ENCODE measurements around the gene RP9.
"Not testable (repeated sequence)": the region's sequence is repeated elsewhere in the genome, so short reads cannot be mapped to it uniquely, and the experiment has no call there.

RP9 gene

GRCh38 chr7:33100770-33101169 is 8.4 kb downstream of the RP9 start:
- no peak for DNase-seq

GRCh38 chr7:33099154-33099940 is 9.9 kb downstream of the RP9 start:
- DNase-seq, result no peak

GRCh38 chr7:33094745-33095275 is 14.4 kb downstream of the RP9 start:
- not testable (repeated sequence) for DNase-seq

- no peak for DNase-seq
Observed at GRCh38 chr7:33093266-33093665, 15.9 kb downstream of the RP9 start.

GRCh38 chr7:33091641-33092191 is 17.5 kb downstream of the RP9 start:
- DNase-seq, result no peak

DNA sequence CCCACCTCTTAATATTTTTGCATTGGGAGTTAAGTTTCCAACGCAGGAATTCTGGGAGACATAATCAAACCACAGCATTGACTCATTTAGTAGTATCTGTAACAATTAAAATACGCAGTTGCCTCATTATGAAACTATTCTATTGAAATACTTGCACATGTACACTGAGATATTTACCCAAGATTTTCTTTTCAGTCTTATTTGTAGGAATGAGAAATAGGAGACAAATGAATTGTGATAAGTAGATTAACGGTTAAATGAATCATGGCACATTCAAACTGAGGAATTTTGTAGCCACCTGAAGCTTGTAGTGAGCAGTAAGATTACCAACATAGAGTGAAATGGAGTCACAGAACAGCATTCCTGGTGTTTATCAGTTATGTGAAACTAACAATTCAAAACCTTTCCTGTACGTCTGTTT is 18.1 kb downstream of the RP9 start:
- DNase-seq, result no peak

DNA sequence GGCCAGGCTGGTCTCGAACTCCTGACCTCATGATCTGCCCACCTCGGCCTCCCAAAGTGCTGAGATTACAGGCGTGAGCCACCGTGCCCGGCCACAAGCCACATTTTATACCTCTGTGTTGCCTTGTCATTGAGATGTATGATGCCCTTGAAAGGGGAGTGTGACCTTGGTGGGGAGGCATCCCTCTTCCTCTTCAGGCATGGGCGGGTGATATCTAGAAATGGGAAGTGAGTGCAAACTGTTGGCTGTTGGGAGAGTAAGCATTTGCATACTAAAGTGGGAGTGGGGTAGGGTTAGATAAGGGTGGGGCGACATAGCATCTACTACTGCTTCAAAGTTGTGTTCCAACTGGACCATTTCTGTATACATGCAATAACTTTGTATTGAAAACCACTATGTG is 20.1 kb downstream of the RP9 start:
- DNase-seq, result no peak

DNA sequence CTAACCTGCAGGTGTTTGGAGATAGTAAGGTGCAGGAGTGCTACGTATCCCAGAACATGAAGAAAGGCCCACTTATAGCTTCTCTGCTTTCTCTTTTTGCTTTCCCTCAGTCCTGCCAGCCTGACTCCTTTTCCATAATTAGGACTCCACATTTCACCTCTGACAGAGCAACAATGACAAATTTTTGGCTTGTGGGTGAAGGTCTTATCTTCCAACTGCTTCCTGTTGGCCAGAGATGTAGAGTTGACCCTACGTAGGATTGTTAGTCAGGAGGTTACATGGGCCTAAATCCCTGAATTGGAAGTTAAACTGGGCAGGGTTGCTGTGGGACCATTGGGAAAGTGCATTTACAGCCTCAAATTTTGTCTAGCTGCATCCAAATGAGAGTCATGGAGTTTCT is 21.3 kb downstream of the RP9 start:
- DNase-seq, result no peak

DNA sequence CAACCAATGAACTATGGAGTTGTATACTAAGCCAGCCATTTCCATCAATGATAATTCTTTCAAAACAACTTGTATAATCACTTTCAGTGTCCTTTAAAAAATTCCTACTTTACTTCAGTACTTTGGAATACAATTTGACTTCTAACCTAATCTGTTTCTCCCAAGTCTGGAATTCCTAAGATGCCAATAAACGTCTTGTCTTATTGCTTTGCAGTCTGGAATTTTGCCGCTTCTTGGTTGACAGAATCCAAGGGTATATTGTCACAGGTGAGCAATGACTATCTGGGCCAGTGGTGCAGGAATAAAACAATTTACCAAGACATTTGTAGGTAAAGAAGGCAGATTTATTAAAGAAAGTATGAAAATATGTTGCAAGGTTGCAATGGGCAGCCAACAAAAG is 21.8 kb downstream of the RP9 start:
- DNase-seq, result no peak

GRCh38 chr7:33079763-33080690 is 29.2 kb downstream of the RP9 start:
- no peak for DNase-seq

DNA sequence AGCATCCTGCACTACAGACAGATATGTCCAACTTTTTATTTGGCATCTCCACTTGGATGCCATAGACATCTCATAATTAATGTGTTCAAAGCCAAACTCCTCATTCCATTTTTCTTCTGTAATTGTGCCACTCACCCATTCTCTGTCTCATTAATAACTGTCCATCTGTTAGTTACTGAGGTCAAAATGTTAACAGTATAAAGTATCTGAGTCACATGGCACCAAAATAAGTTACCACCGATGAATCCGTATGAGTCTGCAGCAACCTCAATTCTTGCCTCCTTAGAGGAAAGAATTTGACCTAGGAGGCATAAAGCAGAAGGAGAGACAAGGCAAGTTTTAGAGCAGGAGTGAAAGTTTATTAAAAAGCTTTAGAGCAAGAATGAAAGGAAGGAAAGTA is 30.1 kb downstream of the RP9 start:
- no peak for DNase-seq

GRCh38 chr7:33076737-33077136 is 32.5 kb downstream of the RP9 start:
- DNase-seq, result no peak

- no peak for DNase-seq
Observed at GRCh38 chr7:33075818-33076518, 33.2 kb downstream of the RP9 start.

- no peak for DNase-seq
Observed at GRCh38 chr7:33073243-33073642, 36.0 kb downstream of the RP9 start.

DNA sequence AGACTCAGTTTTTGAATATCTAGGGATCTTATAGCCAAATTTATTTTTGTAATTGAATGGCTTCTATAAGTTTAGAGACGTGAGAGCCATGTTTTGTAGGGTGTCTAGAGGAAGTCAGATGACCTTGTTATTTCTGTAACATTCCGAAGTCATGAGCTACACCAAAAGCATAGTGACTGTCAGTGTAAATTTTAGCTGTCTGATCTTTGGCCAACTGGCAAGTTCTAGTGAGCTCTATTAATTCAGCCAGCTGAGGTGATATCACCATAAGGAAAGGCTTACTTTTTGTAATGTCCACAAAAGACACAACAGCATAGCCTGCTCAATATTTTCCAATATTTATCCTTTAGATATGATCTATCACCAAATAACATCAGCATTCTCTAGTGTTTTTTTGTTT is 36.7 kb downstream of the RP9 start:
- DNase-seq, result no peak

GRCh38 chr7:33070831-33071230 is 38.4 kb downstream of the RP9 start:
- no peak for DNase-seq

DNA sequence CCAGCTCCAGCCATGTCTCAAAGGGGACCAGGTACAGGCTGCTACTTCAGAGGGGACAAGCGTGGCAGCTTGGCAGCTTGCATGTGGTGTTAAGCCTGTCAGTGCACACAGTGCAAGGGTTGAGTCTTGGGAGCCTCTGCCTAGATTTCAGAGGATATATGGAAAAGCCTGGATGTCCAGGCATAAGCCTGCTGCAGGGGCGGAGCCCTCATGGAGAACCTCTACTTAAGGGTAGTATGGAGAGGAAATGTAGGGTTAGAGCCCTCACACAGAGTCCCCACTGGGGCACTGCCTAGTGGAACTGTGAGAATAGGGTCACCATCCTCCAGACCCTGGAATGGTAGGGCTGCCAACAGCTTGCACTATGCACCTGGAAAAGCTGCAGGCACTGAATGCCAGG is 38.9 kb downstream of the RP9 start:
- DNase-seq, result no peak

GRCh38 chr7:33067921-33068320 is 41.3 kb downstream of the RP9 start:
- no peak for DNase-seq

GRCh38 chr7:33066771-33067170 is 42.4 kb downstream of the RP9 start:
- no peak for DNase-seq

GRCh38 chr7:33065981-33066380 is 43.2 kb downstream of the RP9 start:
- DNase-seq, result no peak

- peak; percentile 98 for DNase-seq
Observed at GRCh38 chr7:33062782-33063443, 46.3 kb downstream of the RP9 start.

Measured in KG1 (cell line).